Measurements from ENCODE around the gene C10orf90.

DNA sequence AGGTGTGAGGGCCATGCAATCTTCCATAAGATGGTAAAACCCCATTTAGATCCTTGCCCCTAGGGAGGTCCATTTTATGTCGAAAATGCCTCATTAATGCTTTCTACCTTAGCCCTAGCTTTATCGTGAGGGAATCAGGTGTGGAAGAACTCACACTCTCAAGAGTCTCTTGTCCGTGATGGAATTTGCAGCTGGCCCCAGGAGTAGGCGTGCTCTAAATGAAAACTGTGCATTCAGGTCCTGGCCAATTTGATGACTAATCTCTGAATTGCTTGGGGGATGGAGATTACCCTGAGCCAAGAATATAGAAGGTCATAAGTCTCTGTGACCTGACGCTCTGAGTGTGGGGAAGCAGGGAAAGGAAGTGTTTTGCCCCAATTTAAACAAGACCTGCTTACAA is 6.6 kb downstream of the C10orf90 start:
- TF ChIP-seq, protein P1, sequence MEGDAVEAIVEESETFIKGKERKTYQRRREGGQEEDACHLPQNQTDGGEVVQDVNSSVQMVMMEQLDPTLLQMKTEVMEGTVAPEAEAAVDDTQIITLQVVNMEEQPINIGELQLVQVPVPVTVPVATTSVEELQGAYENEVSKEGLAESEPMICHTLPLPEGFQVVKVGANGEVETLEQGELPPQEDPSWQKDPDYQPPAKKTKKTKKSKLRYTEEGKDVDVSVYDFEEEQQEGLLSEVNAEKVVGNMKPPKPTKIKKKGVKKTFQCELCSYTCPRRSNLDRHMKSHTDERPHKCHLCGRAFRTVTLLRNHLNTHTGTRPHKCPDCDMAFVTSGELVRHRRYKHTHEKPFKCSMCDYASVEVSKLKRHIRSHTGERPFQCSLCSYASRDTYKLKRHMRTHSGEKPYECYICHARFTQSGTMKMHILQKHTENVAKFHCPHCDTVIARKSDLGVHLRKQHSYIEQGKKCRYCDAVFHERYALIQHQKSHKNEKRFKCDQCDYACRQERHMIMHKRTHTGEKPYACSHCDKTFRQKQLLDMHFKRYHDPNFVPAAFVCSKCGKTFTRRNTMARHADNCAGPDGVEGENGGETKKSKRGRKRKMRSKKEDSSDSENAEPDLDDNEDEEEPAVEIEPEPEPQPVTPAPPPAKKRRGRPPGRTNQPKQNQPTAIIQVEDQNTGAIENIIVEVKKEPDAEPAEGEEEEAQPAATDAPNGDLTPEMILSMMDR (IDR thresholded peaks at IDR 0.05): no peak
- TF ChIP-seq EZH2 (IDR thresholded peaks at IDR 0.05) (no peak), EZH2phosphoT487 (IDR thresholded peaks at IDR 0.05) (no peak)

All from neural progenitor cell (in vitro differentiated cells).